GM23338 (cell line): ENCODE measurements around the gene COL18A1. TPM values are rescaled to one million over a fixed set of nuclear protein-coding genes. Genes with fewer than 3 reads are reported as not detected.

ENCODE experiments used
- ATAC-seq: fragments of 200-7000 bp; cut with Tn5 transposase; 3 replicates; pipeline ENCODE4 v1.9.1; 2020
- DNase-seq: peaks from one replicate; pipeline ENCODE4 v3.0.0-alpha.2; 2015; ENCODE audit warnings: low spot score
- H2AFZ ChIP-seq: fragments of 200-600 bp; sonication (generic); 2 replicates; pipeline ENCODE4 v1.8.0; 2016; ENCODE audit warnings: antibody characterized with exemption, mild to moderate bottlenecking, moderate library complexity
- H3F3A ChIP-seq: fragments of 200-600 bp; sonication (generic); replicated peaks from 2 replicates; pipeline ENCODE4 v1.8.0; 2017; ENCODE audit warnings: antibody characterized with exemption, mixed run types, low read depth
- H3K27ac ChIP-seq: fragments of 200-600 bp; sonication (generic); 2 replicates; pipeline ENCODE4 v1.6.1; 2016; ENCODE audit warnings: low read depth
- H3K27me3 ChIP-seq: fragments of 200-600 bp; sonication (generic); 2 replicates; pipeline ENCODE4 v1.8.0; 2016; ENCODE audit warnings: mild to moderate bottlenecking, mixed run types, moderate library complexity; ENCODE audit not compliant: insufficient read depth
- H3K36me3 ChIP-seq: fragments of 200-600 bp; sonication (generic); 2 replicates; pipeline ENCODE4 v1.8.0; 2016; ENCODE audit warnings: mild to moderate bottlenecking; ENCODE audit not compliant: insufficient read depth
- H3K4me1 ChIP-seq: fragments of 200-600 bp; sonication (generic); 2 replicates; pipeline ENCODE4 v1.8.0; 2016; ENCODE audit warnings: mild to moderate bottlenecking, moderate library complexity; ENCODE audit not compliant: insufficient read depth
- H3K4me2 ChIP-seq: fragments of 200-600 bp; sonication (generic); 2 replicates; pipeline ENCODE4 v1.7.1; 2017; ENCODE audit warnings: mixed run types
- H3K4me3 ChIP-seq: fragments of 200-600 bp; sonication (generic); 2 replicates; pipeline ENCODE4 v1.6.1; 2016; ENCODE audit warnings: mixed run types
- H3K79me2 ChIP-seq: fragments of 200-600 bp; sonication (generic); replicated peaks from 2 replicates; pipeline ENCODE4 v1.8.0; 2017; ENCODE audit warnings: mild to moderate bottlenecking; ENCODE audit not compliant: insufficient read depth
- H3K9me2 ChIP-seq: fragments of 200-600 bp; sonication (generic); 2 replicates; pipeline ENCODE4 v1.8.0; 2017; ENCODE audit not compliant: insufficient read depth
- H4K20me1 ChIP-seq: fragments of 200-600 bp; sonication (generic); replicated peaks from 2 replicates; pipeline ENCODE4 v1.8.0; 2017; ENCODE audit warnings: mild to moderate bottlenecking; ENCODE audit not compliant: insufficient read depth
- H3K27ac Mint-ChIP-seq: 2 replicates; pipeline ENCODE4 v1.8.0; 2020; ENCODE audit warnings: inconsistent platforms, mild to moderate bottlenecking, moderate library complexity, mixed read lengths
- H3K27me3 Mint-ChIP-seq: 3 replicates; pipeline ENCODE4 v1.8.0; 2022; ENCODE audit warnings: low read depth, mild to moderate bottlenecking, moderate library complexity, mixed read lengths, inconsistent platforms; ENCODE audit not compliant: insufficient read depth, poor library complexity
- H3K36me3 Mint-ChIP-seq: 3 replicates; pipeline ENCODE4 v1.8.0; 2021; ENCODE audit warnings: low read depth, mild to moderate bottlenecking, inconsistent platforms, moderate library complexity, mixed read lengths
- H3K4me1 Mint-ChIP-seq: 3 replicates; pipeline ENCODE4 v1.8.0; 2020; ENCODE audit warnings: mild to moderate bottlenecking, inconsistent platforms, mixed read lengths
- H3K4me3 Mint-ChIP-seq: 3 replicates; pipeline ENCODE4 v1.8.0; 2021; ENCODE audit warnings: moderate library complexity, mild to moderate bottlenecking, inconsistent platforms, mixed read lengths
- H3K9me3 Mint-ChIP-seq: 3 replicates; pipeline ENCODE4 v1.8.0; 2020; ENCODE audit warnings: moderate library complexity, mild to moderate bottlenecking, inconsistent platforms, mixed read lengths
- CREB1 ChIP-seq: fragments of 250-450 bp; sonication (Bioruptor Pico); IDR thresholded peaks from 2 replicates; pipeline ENCODE4 v1.5.0; 2020; ENCODE audit warnings: low read depth, mild to moderate bottlenecking, moderate library complexity
- EZH2 ChIP-seq: fragments of 200-600 bp; sonication (generic); IDR thresholded peaks from one replicate; pipeline ENCODE4 v1.8.0; 2017; ENCODE audit warnings: antibody characterized with exemption, mild to moderate bottlenecking, low read depth; ENCODE audit not compliant: unreplicated experiment
- EZH2phosphoT487 ChIP-seq: fragments of 200-600 bp; sonication (generic); IDR thresholded peaks from one replicate; pipeline ENCODE4 v1.8.1; 2018; ENCODE audit warnings: antibody characterized with exemption; ENCODE audit not compliant: unreplicated experiment
- JUNB ChIP-seq: IDR thresholded peaks from one replicate; pipeline ENCODE4 v1.6.1; 2016; ENCODE audit warnings: antibody characterized with exemption; ENCODE audit not compliant: unreplicated experiment
- NANOG ChIP-seq: IDR thresholded peaks from 2 replicates; pipeline ENCODE4 v1.6.1; 2016; ENCODE audit warnings: antibody characterized with exemption, borderline replicate concordance
- POLR2AphosphoS5 ChIP-seq: IDR thresholded peaks from 2 replicates; pipeline ENCODE4 v1.6.1; 2016; ENCODE audit warnings: antibody characterized with exemption, low read depth
- STAT1 ChIP-seq: IDR thresholded peaks from one replicate; pipeline ENCODE4 v1.6.1; 2016; ENCODE audit warnings: antibody characterized with exemption; ENCODE audit not compliant: unreplicated experiment
- ZNF114 ChIP-seq: fragments of 250-450 bp; sonication (Bioruptor Pico); IDR thresholded peaks from 2 replicates; pipeline ENCODE4 v1.5.0; 2020; ENCODE audit warnings: mild to moderate bottlenecking, moderate library complexity
- ZNF331 ChIP-seq: fragments of 250-450 bp; sonication (Bioruptor Pico); IDR thresholded peaks from 2 replicates; pipeline ENCODE4 v1.5.0; 2020; ENCODE audit warnings: low read depth, mild to moderate bottlenecking, moderate library complexity
- polyA plus RNA-seq: library from polyadenylated mRNA; unstranded; fragments of >200 nt; fragmentation: Nextera tagmentation; extraction: Ambion mirVana; gene quantifications from 2 replicates; pipeline ENCODE4 v1.2.1, GENCODE V29; 2016
- total RNA-seq: library from RNA; depleted of rRNA; stranded (reverse); fragments of >200 nt; shearing (Covaris generic); gene quantifications from 2 replicates; pipeline ENCODE4 v1.2.3, GENCODE V29; 2014
- TF ChIP-seq, protein P1 (sequence below): IDR thresholded peaks from 2 replicates; pipeline ENCODE4 v1.6.1; 2016; ENCODE audit warnings: antibody characterized with exemption
- TF ChIP-seq, protein P2 (sequence below): fragments of 250-450 bp; sonication (Bioruptor Pico); IDR thresholded peaks from 2 replicates; pipeline ENCODE4 v1.5.0; 2020; ENCODE audit warnings: mild to moderate bottlenecking, moderate library complexity
- TF ChIP-seq, protein P3 (sequence below): IDR thresholded peaks from one replicate; pipeline ENCODE4 v1.6.1; 2018; ENCODE audit warnings: antibody characterized with exemption; ENCODE audit not compliant: unreplicated experiment
- TF ChIP-seq, protein P4 (sequence below), 2 experiments: fragments of 200-600 bp in 1 of 2; sonication (generic) in 1 of 2; conservative IDR thresholded peaks; 2 replicates each; pipeline versions ENCODE4 v1.5.1 to v1.6.1; 2016 to 2017; ENCODE audit warnings: antibody characterized with exemption in 2 of 2, low read depth in 2 of 2, mild to moderate bottlenecking in 2 of 2, moderate library complexity in 1 of 2

Gene COL18A1
- total and polyA plus RNA-seq, 2 experiments from 2014 or later = 38.4 to 430 TPM

DNA sequence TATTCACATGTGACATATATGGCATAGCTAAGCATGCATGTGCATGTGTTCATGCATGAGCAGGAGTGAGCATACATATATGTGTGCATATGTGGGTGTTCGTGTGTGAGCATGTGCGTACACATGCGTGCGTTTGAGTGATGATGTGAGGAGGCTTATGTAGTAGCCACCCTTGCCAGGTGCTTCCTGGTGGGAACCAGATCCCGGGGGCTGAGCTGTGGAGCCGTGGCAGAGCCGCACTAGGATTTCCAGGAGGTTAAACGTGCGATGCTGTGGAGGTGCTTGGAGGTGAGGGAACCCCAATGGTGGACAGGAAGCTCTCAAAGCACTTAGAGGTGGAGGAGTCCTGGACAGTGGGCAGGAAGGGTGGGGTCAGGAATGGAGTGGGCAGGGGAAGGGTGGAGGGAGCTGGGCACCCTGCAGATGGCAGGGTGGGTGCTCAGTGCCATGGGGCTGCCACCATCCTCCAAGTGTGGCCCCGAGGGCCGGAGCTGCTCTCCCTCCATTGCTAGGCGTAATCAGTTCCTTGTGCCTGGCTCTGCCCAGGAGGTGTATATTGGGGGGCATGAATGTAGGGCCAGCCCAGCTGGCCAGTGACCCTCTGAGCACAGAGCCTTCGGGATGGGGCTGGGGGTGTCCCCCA is 48.5 kb downstream of the COL18A1 start:
- peaks cover 7% of the 10 kb centered on the region; the same call in 1 of the 2 replicates for H3K9me2 ChIP-seq
- Mint-ChIP-seq H3K36me3 (peaks cover 20% of the 10 kb centered on the region), H3K27ac (0 out of 2 replicates have a peak overlapping the region, but pooled peaks have one; percentile 65), H3K4me3 (no peak overlapping the region), H3K27me3 (peaks cover 8% of the 10 kb centered on the region), H3K4me1 (peaks cover 7% of the 10 kb centered on the region; the same call in 2 of the 3 replicates), H3K9me3 (peaks cover 3% of the 10 kb centered on the region; the same call in 1 of the 3 replicates)
- H3K27me3 ChIP-seq = no peaks in the 10 kb centered on the region
- H3F3A ChIP-seq = peaks cover 16% of the 10 kb centered on the region
- peaks cover 72% of the 10 kb centered on the region for H3K79me2 ChIP-seq
- no peak overlapping the region for H3K4me2 ChIP-seq
- ATAC-seq (no peak), DNase-seq (no peak)
- no peak overlapping the region for H2AFZ ChIP-seq
- H3K4me1 ChIP-seq = no peaks in the 10 kb centered on the region
- no peaks in the 10 kb centered on the region for H3K36me3 ChIP-seq
- H3K4me3 ChIP-seq = no peak overlapping the region
- H3K27ac ChIP-seq = no peak overlapping the region
- no peak for TF ChIP-seq EZH2
- TF ChIP-seq, protein P1, sequence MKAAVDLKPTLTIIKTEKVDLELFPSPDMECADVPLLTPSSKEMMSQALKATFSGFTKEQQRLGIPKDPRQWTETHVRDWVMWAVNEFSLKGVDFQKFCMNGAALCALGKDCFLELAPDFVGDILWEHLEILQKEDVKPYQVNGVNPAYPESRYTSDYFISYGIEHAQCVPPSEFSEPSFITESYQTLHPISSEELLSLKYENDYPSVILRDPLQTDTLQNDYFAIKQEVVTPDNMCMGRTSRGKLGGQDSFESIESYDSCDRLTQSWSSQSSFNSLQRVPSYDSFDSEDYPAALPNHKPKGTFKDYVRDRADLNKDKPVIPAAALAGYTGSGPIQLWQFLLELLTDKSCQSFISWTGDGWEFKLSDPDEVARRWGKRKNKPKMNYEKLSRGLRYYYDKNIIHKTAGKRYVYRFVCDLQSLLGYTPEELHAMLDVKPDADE = no peak
- TF ChIP-seq, protein P2, sequence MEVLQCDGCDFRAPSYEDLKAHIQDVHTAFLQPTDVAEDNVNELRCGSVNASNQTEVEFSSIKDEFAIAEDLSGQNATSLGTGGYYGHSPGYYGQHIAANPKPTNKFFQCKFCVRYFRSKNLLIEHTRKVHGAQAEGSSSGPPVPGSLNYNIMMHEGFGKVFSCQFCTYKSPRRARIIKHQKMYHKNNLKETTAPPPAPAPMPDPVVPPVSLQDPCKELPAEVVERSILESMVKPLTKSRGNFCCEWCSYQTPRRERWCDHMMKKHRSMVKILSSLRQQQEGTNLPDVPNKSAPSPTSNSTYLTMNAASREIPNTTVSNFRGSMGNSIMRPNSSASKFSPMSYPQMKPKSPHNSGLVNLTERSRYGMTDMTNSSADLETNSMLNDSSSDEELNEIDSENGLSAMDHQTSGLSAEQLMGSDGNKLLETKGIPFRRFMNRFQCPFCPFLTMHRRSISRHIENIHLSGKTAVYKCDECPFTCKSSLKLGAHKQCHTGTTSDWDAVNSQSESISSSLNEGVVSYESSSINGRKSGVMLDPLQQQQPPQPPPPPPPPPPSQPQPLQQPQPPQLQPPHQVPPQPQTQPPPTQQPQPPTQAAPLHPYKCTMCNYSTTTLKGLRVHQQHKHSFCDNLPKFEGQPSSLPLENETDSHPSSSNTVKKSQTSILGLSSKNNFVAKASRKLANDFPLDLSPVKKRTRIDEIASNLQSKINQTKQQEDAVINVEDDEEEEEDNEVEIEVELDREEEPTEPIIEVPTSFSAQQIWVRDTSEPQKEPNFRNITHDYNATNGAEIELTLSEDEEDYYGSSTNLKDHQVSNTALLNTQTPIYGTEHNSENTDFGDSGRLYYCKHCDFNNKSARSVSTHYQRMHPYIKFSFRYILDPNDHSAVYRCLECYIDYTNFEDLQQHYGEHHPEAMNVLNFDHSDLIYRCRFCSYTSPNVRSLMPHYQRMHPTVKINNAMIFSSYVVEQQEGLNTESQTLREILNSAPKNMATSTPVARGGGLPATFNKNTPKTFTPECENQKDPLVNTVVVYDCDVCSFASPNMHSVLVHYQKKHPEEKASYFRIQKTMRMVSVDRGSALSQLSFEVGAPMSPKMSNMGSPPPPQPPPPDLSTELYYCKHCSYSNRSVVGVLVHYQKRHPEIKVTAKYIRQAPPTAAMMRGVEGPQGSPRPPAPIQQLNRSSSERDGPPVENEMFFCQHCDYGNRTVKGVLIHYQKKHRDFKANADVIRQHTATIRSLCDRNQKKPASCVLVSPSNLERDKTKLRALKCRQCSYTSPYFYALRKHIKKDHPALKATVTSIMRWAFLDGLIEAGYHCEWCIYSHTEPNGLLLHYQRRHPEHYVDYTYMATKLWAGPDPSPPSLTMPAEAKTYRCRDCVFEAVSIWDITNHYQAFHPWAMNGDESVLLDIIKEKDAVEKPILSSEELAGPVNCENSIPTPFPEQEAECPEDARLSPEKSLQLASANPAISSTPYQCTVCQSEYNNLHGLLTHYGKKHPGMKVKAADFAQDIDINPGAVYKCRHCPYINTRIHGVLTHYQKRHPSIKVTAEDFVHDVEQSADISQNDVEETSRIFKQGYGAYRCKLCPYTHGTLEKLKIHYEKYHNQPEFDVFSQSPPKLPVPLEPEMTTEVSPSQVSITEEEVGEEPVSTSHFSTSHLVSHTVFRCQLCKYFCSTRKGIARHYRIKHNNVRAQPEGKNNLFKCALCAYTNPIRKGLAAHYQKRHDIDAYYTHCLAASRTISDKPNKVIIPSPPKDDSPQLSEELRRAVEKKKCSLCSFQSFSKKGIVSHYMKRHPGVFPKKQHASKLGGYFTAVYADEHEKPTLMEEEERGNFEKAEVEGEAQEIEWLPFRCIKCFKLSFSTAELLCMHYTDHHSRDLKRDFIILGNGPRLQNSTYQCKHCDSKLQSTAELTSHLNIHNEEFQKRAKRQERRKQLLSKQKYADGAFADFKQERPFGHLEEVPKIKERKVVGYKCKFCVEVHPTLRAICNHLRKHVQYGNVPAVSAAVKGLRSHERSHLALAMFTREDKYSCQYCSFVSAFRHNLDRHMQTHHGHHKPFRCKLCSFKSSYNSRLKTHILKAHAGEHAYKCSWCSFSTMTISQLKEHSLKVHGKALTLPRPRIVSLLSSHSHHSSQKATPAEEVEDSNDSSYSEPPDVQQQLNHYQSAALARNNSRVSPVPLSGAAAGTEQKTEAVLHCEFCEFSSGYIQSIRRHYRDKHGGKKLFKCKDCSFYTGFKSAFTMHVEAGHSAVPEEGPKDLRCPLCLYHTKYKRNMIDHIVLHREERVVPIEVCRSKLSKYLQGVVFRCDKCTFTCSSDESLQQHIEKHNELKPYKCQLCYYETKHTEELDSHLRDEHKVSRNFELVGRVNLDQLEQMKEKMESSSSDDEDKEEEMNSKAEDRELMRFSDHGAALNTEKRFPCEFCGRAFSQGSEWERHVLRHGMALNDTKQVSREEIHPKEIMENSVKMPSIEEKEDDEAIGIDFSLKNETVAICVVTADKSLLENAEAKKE (CRISPR knock-in tag) = no peak
- no peak for TF ChIP-seq ZNF331 (CRISPR knock-in tag)
- TF ChIP-seq NANOG = no peak
- TF ChIP-seq POLR2AphosphoS5 = no peak
- TF ChIP-seq, protein P3, sequence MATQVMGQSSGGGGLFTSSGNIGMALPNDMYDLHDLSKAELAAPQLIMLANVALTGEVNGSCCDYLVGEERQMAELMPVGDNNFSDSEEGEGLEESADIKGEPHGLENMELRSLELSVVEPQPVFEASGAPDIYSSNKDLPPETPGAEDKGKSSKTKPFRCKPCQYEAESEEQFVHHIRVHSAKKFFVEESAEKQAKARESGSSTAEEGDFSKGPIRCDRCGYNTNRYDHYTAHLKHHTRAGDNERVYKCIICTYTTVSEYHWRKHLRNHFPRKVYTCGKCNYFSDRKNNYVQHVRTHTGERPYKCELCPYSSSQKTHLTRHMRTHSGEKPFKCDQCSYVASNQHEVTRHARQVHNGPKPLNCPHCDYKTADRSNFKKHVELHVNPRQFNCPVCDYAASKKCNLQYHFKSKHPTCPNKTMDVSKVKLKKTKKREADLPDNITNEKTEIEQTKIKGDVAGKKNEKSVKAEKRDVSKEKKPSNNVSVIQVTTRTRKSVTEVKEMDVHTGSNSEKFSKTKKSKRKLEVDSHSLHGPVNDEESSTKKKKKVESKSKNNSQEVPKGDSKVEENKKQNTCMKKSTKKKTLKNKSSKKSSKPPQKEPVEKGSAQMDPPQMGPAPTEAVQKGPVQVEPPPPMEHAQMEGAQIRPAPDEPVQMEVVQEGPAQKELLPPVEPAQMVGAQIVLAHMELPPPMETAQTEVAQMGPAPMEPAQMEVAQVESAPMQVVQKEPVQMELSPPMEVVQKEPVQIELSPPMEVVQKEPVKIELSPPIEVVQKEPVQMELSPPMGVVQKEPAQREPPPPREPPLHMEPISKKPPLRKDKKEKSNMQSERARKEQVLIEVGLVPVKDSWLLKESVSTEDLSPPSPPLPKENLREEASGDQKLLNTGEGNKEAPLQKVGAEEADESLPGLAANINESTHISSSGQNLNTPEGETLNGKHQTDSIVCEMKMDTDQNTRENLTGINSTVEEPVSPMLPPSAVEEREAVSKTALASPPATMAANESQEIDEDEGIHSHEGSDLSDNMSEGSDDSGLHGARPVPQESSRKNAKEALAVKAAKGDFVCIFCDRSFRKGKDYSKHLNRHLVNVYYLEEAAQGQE = no peak
- TF ChIP-seq, protein P4, sequence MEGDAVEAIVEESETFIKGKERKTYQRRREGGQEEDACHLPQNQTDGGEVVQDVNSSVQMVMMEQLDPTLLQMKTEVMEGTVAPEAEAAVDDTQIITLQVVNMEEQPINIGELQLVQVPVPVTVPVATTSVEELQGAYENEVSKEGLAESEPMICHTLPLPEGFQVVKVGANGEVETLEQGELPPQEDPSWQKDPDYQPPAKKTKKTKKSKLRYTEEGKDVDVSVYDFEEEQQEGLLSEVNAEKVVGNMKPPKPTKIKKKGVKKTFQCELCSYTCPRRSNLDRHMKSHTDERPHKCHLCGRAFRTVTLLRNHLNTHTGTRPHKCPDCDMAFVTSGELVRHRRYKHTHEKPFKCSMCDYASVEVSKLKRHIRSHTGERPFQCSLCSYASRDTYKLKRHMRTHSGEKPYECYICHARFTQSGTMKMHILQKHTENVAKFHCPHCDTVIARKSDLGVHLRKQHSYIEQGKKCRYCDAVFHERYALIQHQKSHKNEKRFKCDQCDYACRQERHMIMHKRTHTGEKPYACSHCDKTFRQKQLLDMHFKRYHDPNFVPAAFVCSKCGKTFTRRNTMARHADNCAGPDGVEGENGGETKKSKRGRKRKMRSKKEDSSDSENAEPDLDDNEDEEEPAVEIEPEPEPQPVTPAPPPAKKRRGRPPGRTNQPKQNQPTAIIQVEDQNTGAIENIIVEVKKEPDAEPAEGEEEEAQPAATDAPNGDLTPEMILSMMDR (conservative IDR thresholded peaks at IDR 0.05; ENCODE audit: low read depth in 2 of 2) = no peak
- TF ChIP-seq ZNF114 (CRISPR knock-in tag) = no peak
- no peak for TF ChIP-seq EZH2phosphoT487
- TF ChIP-seq JUNB = no peak
- TF ChIP-seq STAT1 = no peak
- TF ChIP-seq CREB1 (CRISPR knock-in tag) = no peak
- H4K20me1 ChIP-seq = peaks cover 16% of the 10 kb centered on the region; the same call in 1 of the 2 replicates
